ENCODE results near the gene CNTN6.

DNA sequence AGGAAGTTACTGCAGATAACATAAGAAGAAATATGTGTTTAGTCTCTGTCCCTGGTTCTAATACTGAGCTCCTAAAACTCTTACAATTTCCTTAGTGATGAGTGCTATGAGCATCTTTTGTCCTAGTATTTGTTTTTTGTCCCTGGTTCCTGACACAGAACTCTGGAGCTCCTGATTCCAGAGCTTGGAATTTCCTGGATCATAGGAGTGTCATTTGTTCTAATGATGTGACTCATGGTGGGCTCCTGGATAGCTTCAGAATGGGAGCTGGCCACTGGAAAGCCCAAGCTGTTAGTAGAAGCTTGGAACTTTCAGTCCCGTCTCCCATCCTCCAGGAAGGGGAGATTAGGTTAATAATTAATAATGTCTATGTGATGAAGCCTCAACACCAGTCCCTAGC is 98.2 kb downstream of the CNTN6 start:
- TF ChIP-seq, protein P1, sequence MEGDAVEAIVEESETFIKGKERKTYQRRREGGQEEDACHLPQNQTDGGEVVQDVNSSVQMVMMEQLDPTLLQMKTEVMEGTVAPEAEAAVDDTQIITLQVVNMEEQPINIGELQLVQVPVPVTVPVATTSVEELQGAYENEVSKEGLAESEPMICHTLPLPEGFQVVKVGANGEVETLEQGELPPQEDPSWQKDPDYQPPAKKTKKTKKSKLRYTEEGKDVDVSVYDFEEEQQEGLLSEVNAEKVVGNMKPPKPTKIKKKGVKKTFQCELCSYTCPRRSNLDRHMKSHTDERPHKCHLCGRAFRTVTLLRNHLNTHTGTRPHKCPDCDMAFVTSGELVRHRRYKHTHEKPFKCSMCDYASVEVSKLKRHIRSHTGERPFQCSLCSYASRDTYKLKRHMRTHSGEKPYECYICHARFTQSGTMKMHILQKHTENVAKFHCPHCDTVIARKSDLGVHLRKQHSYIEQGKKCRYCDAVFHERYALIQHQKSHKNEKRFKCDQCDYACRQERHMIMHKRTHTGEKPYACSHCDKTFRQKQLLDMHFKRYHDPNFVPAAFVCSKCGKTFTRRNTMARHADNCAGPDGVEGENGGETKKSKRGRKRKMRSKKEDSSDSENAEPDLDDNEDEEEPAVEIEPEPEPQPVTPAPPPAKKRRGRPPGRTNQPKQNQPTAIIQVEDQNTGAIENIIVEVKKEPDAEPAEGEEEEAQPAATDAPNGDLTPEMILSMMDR (IDR thresholded peaks at IDR 0.05) = no peak
- no peak for TF ChIP-seq POLR2A (IDR thresholded peaks at IDR 0.05)

Measured in vagina (tissue), 2 donors.